ENCODE data around the gene CLPTM1.

Gene CLPTM1

DNA sequence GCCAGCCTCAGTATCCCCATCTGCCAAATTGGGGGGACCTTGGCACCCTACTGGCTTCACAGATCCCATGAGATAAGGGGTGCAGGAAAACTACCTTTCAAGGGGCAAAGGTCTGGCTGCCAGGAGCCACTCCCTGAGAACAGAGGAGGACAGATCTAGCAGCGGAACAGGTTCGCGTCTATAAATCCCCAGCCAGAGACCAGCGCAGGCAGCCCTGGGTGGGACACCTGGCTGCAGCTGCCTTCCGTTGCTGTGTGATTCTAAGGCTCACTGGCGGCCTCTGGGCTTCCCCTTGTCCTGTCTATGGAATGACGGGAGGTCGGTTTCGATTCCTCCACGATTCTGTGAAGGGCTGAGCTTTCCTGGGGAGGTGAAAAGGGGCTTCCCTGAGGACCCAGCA lies 53.4 kb downstream of the CLPTM1 start:
- in situ Hi-C loops (cut with MboI; ENCODE audit: low sequenced_read_pairs) = no loop called here

DNA sequence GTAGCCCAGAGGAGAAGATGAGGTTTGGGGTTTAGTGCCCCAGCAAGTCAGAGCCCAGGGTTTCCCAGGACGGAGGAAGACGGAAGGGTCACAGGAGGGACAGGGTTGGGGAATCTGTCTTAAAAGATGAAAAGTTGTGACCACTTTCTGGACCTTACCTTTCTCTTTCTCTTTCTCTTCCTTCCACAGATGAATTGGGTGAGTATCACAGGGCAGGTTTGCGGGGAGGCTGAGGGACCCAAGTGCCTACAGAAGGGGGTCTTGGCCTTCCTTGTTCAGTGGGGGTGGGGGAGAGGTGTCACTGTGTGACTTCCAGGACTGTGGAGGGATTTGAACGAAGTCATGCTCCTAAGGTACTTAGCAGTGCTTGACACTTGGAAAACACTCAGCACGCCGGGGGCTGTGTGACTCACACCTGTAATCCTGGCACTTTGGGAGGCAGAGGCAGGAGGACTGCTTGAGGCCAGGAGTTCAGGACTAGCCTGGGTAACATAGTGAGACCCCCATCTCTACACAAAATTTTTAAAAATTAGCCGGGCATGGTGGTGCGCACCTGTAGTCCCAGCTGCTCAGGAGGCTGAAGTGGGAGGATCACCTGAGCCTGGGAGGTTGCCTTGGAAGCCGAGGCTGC lies 54.6 kb downstream of the CLPTM1 start:
- in situ Hi-C loops (cut with MboI; ENCODE audit: low sequenced_read_pairs) = no loop called here

DNA sequence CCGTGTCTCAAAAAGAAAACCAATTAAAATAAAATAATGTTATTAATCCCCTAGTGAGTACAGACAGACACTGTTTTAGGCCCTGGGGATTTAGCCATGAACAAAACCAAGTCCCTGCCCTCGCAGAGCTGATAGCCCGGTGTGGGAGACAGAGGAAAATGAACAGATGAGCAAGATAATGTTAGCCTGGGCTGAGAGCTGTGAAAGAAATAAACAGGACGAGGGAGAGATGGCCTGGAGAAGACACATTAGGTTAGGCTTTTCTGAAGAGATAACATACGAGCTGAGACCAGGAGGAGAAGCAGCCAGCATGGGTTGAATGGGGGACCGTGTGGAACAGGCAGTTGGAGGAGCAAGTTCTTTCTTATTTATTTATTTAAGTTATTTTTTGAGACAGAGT lies 55.1 kb downstream of the CLPTM1 start:
- in situ Hi-C loops (cut with MboI; ENCODE audit: low sequenced_read_pairs) = no loop called here

DNA sequence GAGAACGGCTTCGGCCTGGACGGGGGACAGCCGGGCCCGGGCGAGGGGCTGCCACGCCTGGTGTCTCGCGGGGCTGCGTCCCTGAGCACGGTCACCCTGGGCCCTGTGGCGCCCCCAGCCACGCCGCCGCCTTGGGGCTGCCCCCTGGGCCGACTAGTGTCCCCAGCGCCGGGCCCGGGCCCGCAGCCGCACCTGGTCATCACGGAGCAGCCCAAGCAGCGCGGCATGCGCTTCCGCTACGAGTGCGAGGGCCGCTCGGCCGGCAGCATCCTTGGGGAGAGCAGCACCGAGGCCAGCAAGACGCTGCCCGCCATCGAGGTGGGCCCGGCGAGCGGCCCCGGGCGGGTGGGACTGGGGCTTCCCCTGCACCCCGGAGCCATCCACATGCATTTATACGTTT lies 56.8 kb downstream of the CLPTM1 start:
- in situ Hi-C loops (cut with MboI; ENCODE audit: low sequenced_read_pairs) = no loop called here

DNA sequence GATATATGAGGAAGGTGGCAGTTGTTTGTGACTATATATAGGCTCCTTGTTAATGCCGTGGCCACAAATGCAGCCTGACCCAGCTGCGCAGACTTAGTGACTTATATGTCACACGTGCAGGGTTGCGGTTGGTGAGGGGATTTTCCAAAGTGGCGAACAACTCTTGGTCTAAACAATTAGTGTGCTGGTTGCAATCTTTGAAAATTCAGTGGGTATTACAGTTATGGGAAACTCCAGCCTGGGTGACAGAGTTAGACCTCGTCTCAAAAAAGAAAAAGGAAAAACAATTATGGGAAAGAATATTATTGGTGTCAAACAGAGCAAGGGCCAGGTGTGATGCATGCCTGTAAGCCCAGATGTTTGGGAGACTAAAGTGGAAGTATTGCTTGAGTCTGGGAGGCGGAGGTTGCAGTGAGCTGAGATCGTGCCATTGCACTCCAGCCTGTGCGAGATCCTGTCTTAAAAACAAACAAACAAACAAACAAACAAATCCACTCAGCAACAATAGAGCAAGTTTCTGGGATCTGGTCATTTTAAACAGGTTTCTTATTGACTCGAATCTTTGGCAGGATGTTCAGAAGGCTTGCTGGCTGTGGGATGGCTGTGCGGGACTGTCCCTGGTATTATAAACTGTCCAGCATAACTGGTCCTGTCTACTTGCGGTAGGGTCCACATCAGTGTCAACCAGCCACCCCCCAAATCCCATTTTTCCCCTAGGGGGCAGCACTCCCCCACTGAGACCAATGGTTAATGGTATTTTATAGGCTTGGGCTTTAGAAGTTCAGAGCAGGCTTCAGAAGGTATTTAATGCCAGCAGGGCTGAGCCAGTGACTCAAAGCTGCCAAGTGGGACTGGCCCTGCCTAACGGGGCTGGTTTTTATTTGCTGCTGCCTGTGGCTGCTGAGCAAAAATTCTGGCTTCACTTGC lies 61.5 kb downstream of the CLPTM1 start:
- in situ Hi-C loops (cut with MboI; ENCODE audit: low sequenced_read_pairs) = no loop called here

DNA sequence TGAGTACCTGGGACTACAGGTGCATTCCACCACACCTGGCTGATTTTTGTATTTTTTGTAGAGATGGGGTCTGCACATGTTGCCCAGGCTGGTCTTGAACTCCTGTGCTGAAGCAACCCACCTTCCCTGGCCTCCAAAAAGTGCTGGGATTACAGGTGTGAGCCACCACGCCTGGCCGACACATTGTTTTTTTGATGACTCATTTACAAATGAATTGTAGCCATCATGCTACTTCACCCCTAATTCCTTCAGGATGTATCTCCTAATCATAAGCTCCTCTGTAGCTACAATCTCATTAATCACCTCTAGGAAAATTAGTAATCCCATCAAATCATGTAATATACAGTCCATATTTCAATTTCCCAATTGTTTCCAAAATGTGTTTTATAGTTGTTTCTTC lies 64.0 kb downstream of the CLPTM1 start:
- in situ Hi-C loops (cut with MboI; ENCODE audit: low sequenced_read_pairs) = no loop called here

DNA sequence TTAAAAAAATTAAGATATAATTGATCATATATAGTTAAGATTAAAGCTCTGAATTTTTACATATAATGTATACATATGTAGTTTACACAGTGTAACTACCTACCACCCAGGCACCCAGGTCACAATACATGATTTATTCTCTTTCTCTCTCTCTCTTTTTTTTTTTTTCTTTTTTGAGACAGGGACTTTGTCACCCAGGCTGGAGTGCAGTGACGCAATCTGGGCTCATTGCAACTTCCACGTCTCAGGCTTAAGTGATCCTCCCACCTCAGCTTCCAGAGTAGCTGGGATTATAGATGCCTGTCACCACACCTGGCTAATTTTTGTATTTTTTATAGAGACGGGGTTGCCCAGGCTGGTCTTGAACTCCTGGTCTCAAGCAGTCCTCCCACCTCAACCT lies 64.9 kb downstream of the CLPTM1 start:
- in situ Hi-C loops (cut with MboI; ENCODE audit: low sequenced_read_pairs) = no loop called here

DNA sequence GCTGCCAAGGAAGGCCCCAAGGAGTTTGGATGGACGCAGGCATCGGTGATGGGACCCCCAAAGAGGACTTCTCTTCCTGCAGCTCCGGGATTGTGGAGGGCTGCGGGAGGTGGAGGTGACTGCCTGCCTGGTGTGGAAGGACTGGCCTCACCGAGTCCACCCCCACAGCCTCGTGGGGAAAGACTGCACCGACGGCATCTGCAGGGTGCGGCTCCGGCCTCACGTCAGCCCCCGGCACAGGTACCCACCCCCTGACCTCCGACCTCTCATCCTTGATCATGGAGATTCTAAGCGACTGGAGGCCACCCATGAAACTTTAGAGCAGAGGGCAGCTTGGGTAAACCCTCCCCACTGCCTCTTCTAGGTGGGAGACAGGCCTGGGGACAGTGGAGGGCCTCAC lies 66.8 kb downstream of the CLPTM1 start:
- in situ Hi-C loops (cut with MboI; ENCODE audit: low sequenced_read_pairs) = no loop called here

DNA sequence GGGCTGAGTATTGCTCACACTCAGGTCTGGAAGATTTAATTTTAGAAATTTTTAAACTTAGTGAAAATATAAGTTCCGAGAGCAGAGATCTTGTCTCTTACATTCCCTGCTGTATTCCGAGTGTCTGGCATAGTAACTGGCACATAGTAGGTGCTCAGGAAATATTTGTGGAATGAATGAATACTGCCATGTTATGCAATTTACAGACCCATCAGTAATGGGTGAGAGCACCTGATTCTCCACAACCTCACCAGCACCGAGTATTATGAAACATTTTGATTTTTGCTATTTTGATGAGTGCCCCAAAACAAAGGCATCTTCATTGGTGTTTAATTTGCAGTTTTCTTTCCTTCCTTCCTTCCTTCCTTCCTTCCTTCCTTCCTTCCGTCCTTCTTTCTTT lies 67.9 kb downstream of the CLPTM1 start:
- in situ Hi-C loops (cut with MboI; ENCODE audit: low sequenced_read_pairs) = no loop called here

DNA sequence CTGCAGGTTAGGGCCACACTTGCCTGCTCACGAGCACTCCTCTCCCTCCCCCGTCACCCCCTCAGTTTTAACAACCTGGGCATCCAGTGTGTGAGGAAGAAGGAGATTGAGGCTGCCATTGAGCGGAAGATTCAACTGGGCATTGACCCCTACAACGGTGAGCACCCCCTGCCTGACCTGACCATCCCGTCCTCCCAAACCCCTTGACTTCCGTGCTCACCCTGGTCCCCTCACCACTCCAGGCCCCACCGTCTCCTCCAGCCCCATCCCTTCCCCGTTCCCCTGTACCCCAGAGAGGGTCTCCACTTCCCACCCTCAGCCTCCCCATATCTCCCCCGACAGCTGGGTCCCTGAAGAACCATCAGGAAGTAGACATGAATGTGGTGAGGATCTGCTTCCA lies 70.1 kb downstream of the CLPTM1 start:
- in situ Hi-C loops (cut with MboI; ENCODE audit: low sequenced_read_pairs) = no loop called here

DNA sequence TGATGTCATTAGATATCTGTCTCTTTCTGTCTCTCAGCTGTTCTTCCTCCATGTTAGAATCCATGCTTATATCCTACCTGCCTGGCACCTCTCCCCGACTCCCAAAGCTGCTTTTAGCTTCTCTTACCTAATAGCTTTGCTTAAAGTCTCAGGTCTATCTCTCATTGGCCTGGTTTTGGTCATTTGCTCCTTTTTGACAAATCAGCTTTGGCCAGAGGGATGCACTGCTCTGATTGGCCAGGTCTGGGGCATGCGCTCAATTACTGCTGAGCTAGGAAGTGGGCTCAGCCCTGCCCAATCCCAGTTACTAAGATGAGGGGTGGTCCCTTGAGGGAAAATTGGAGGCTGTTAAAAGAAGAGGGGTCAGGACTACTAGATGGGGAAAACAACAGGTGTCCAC lies 72.2 kb downstream of the CLPTM1 start:
- in situ Hi-C loops (cut with MboI; ENCODE audit: low sequenced_read_pairs) = no loop called here

DNA sequence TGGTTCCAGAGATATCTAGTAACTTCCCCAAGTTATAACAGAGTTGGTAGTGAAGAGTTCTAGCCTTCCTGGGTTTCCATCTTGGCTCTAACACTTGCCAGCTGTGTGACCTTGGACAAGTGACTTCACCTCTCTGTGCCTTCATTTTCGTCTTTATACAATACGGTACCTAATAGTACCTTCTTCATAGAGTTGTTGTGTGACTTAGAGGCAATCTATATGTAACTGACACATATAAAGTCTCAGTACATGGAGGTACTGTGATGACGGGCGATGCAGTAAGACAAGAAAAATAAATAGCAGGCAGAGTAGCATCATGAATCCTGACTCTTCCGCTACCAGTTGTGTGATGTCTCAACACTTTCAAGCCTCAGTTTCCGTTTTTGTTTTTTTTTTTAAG lies 75.6 kb downstream of the CLPTM1 start:
- in situ Hi-C loops (cut with MboI; ENCODE audit: low sequenced_read_pairs) = no loop called here

DNA sequence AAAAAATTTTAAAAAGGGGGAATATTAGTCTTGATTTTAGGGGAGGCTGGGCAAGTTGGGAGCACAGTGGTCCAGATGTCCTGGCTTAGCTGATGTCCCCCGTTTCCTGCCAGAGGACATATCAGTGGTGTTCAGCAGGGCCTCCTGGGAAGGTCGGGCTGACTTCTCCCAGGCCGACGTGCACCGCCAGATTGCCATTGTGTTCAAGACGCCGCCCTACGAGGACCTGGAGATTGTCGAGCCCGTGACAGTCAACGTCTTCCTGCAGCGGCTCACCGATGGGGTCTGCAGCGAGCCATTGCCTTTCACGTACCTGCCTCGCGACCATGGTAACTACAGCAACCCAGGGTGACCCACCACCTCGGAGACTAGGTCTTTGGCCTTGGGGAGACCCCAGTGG lies 77.2 kb downstream of the CLPTM1 start:
- in situ Hi-C loops (cut with MboI; ENCODE audit: low sequenced_read_pairs) = no loop called here

DNA sequence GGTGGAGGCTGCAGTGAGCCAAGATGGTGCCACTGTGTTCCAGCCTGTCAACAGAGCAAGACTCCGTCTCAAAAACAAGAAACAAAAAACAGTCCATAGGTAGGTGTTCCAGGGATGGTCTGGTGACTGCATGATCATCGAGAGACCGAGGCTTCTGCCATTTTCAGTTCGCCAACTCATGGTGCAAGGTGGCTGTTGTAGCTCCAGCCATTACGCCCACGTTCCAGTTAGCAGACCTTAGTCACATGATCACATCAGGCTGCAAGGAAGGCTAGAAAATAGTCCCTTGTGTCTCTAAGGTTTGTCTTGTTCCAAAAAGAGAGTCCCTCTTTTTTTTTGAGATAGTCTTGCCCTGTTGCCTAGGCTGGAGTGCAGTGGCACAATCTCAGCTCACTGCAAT lies 80.6 kb downstream of the CLPTM1 start:
- in situ Hi-C loops (cut with MboI; ENCODE audit: low sequenced_read_pairs) = no loop called here

DNA sequence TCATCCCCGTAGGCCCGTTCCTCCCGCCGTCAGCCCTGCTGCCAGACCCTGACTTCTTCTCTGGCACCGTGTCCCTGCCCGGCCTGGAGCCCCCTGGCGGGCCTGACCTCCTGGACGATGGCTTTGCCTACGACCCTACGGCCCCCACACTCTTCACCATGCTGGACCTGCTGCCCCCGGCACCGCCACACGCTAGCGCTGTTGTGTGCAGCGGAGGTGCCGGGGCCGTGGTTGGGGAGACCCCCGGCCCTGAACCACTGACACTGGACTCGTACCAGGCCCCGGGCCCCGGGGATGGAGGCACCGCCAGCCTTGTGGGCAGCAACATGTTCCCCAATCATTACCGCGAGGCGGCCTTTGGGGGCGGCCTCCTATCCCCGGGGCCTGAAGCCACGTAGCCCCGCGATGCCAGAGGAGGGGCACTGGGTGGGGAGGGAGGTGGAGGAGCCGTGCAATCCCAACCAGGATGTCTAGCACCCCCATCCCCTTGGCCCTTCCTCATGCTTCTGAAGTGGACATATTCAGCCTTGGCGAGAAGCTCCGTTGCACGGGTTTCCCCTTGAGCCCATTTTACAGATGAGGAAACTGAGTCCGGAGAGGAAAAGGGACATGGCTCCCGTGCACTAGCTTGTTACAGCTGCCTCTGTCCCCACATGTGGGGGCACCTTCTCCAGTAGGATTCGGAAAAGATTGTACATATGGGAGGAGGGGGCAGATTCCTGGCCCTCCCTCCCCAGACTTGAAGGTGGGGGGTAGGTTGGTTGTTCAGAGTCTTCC lies 82.4 kb downstream of the CLPTM1 start:
- in situ Hi-C loops (cut with MboI; ENCODE audit: low sequenced_read_pairs) = no loop called here

DNA sequence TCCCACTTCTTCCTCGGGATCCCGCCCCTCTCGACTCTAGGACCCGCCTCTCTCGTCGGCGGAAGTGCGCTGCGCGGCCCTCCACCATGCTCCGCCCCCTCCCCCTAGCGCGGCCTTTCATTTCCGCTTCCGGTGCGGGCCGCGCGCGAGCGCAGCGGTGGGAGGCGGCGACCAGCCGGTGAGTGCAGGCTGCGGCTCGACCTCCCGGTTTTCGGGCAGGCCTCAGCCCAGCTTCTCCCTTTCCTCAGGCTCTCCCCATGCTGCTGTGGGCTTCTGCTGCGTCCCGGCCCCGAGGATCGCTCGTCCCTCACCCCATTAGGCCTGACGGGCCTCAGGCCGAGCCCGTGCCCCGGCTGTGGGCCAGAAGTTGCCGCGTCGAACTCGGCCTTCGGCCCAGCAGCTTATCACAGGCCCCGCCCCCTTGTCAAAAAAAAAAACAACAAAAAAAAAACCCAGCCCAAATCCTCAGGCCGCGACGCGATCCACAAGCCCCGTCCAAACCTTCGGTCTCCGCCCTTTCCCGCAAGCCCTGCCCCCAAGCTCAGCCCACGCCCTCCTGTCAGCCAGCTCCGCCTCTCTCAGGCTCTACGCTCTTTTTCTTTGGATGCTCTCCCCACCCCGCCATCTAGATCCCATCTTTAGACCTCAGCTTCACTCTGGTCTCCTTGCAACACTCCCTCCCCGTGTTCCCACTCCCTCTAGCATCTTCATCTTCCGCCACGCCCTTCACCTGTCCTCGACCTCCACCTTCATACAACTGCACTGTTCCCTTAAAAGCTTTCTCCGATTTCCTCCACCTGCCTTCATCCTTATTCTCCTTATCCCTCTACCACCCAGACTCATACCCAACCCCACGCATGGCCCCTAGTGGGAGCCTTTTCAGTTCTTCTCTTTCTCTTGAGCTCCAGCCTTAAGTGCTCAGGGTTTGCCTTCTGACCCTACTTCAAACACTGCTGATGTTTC lies 84.0 kb downstream of the CLPTM1 start, which contains the start of gene CLASRP:
Gene CLASRP, plus strand, starts transcription at position 115 of the 963 bp plus-strand sequence. CDS start 1,168 bp downstream, outside the sequence.
- in situ Hi-C loops (cut with MboI; ENCODE audit: low sequenced_read_pairs) = no loop called here

DNA sequence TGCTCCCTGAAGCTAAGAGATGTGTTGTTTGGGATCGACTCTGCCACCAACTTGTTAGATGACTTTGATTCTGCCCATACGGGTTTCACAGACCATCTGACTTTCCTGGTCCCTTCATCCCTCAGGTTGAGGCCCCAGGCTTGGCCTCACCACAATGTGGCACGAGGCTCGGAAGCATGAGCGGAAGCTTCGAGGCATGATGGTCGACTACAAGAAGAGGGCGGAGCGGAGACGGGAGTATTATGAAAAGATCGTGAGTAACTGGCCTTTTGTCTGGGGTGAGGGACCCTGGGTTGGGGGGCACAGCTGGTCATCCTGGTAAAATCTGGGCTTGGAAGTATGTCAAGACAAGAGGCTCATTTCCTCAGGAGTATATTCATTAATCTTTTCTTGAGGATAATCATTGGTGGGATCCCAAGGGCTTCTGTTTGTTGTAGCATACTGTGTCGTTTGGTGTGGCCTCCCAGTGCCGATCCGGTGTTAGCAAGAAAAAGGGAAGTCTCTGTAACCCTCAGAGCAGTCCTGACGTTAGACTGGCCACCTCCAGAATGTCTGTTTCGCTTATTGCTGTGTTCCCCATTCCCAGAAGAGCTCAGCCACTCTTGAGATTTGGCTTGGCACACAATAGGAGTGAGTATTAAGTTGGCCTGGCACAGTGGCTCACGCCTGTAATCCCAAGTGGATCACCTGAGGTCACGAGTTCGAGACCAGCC lies 85.0 kb downstream of the CLPTM1 start:
- in situ Hi-C loops (cut with MboI; ENCODE audit: low sequenced_read_pairs) = no loop called here

DNA sequence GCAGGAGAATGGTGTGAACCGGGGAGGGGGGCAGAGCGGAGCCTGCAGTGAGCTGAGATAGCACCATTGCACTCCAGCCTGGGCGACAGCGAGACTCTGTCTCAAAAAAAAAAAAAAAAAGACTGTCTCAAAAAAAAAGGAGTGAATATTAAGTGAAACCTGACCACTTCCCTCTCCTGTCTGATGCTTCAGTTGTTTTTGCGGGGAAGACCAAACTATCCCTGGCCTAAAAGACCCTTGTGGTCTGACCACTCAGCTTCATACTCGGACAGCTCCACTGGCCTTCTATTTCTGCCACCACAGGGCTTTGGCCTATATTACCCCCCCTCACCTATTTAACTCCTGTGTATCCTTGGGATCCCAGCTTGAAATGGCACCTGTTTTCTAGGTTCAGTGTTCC lies 85.9 kb downstream of the CLPTM1 start:
- in situ Hi-C loops (cut with MboI; ENCODE audit: low sequenced_read_pairs) = no loop called here

All from HL-60/S4 (cell line).